IPS DF 4.7 (cell line): ENCODE results near the gene CADPS.

Experiments used
- DNase-seq: peaks from one replicate; pipeline ENCODE4 v3.0.0-alpha.2; 2013; ENCODE audit warnings: low spot score; ENCODE audit errors: extremely low read depth

The CADPS gene

GRCh38 chr3:62521464-62522105 lies 353.6 kb downstream of the CADPS start:
- DNase-seq, result no peak

GRCh38 chr3:62503516-62503915 lies 371.7 kb downstream of the CADPS start:
- no peak for DNase-seq

GRCh38 chr3:62502315-62503300 lies 372.6 kb downstream of the CADPS start:
- no peak for DNase-seq

- DNase-seq, result no peak
These were observed 373.9 kb downstream of the CADPS start for GRCh38 chr3:62501289-62501668.

GRCh38 chr3:62500556-62501288 lies 374.5 kb downstream of the CADPS start:
- DNase-seq, result no peak

GRCh38 chr3:62497156-62497555 lies 378.1 kb downstream of the CADPS start:
- DNase-seq, result no peak

GRCh38 chr3:62496503-62496902 lies 378.7 kb downstream of the CADPS start:
- DNase-seq, result no peak

GRCh38 chr3:62493109-62493801 lies 382.0 kb downstream of the CADPS start:
- DNase-seq, result no peak

- DNase-seq, result no peak
These were observed 392.3 kb downstream of the CADPS start for GRCh38 chr3:62482961-62483360.

- no peak for DNase-seq
These were observed 393.3 kb downstream of the CADPS start for GRCh38 chr3:62481962-62482361.

GRCh38 chr3:62480056-62480455 lies 395.2 kb downstream of the CADPS start:
- no peak for DNase-seq

- no peak for DNase-seq
These were observed 395.9 kb downstream of the CADPS start for GRCh38 chr3:62479326-62479725.

GRCh38 chr3:62475306-62475705 lies 399.9 kb downstream of the CADPS start:
- no peak for DNase-seq

GRCh38 chr3:62467966-62468722 lies 407.1 kb downstream of the CADPS start:
- DNase-seq, result no peak

- DNase-seq, result no peak
These were observed 412.4 kb downstream of the CADPS start for GRCh38 chr3:62462788-62463187.

GRCh38 chr3:62462104-62462762 lies 413.0 kb downstream of the CADPS start:
- DNase-seq, result no peak

GRCh38 chr3:62454916-62455315 lies 420.3 kb downstream of the CADPS start:
- no peak for DNase-seq

GRCh38 chr3:62453448-62453847 lies 421.8 kb downstream of the CADPS start:
- no peak for DNase-seq

GRCh38 chr3:62451211-62451887 lies 423.9 kb downstream of the CADPS start:
- no peak for DNase-seq
